GM12872 (cell line): ENCODE results near the gene TEX38.

Source experiments
- CTCF ChIP-seq: IDR thresholded peaks from 3 replicates; pipeline ENCODE4 v1.5.1; 2011; ENCODE audit warnings: low read depth, mild to moderate bottlenecking, low read length, moderate library complexity; ENCODE audit not compliant: insufficient read depth

Gene TEX38

GRCh38 chr1:46714976-46715375, 43.3 kb downstream of the TEX38 start:
- TF ChIP-seq CTCF: no peak

- no peak for TF ChIP-seq CTCF
Measured at GRCh38 chr1:46717654-46718053, 46.0 kb downstream of the TEX38 start.

- no peak for TF ChIP-seq CTCF
Measured at GRCh38 chr1:46718340-46718726, 46.7 kb downstream of the TEX38 start.

- TF ChIP-seq CTCF: no peak
Measured at GRCh38 chr1:46718727-46719622, 47.3 kb downstream of the TEX38 start, which contains the start of gene EFCAB14. Gene EFCAB14 (minus strand): TSS chr1:46719114. CDS start chr1:46718087, 1,027 bp downstream.

- TF ChIP-seq CTCF: no peak
Measured at GRCh38 chr1:46719689-46720088, 48.0 kb downstream of the TEX38 start.

GRCh38 chr1:46721204-46721603, 49.5 kb downstream of the TEX38 start:
- no peak for TF ChIP-seq CTCF

GRCh38 chr1:46721686-46722205, 50.1 kb downstream of the TEX38 start:
- no peak for TF ChIP-seq CTCF
